Measurements from ENCODE around the gene PSD. TPM values are rescaled to one million over a fixed set of nuclear protein-coding genes. Genes with fewer than 3 reads are reported as not detected.

The PSD gene
- total and polyA plus RNA-seq, 9 of the 15 experiments (the other 6 are each of a cell fraction or from before 2014, with no cell fraction given), result 0.11 to 1.7 (median 0.54) TPM; not detected in 2

- TF ChIP-seq PHB (CRISPR knock-in tag; IDR thresholded peaks at IDR 0.05) (no peak), ZNF384 (IDR thresholded peaks at IDR 0.05; ENCODE audit: low read depth, low read length) (no peak), HNRNPL (IDR thresholded peaks at IDR 0.05; ENCODE audit: low read depth, low read length) (no peak), GABPA (tag; conservative IDR thresholded peaks at IDR 0.05; ENCODE audit: low read depth) (no peak), ZC3H4 (CRISPR knock-in tag; IDR thresholded peaks at IDR 0.05; ENCODE audit: borderline replicate concordance) (no peak), ESRRA (IDR thresholded peaks at IDR 0.05; ENCODE audit: borderline replicate concordance, low read depth) (no peak), RBFOX2 (IDR thresholded peaks at IDR 0.05; ENCODE audit: low read depth, low read length) (0 out of 2 replicates have a peak, but pooled peaks have one; percentile 32), SAFB (IDR thresholded peaks at IDR 0.05; ENCODE audit: borderline replicate concordance, low read depth, low read length) (peak; percentile 66; the same call in 1 of the 2 replicates), EZH2 (IDR thresholded peaks at IDR 0.05; ENCODE audit: borderline replicate concordance, low read depth, low read length) (no peak), ZNF274 (IDR thresholded peaks at IDR 0.05; ENCODE audit: borderline replicate concordance, low read depth, low read length) (no peak), ZNF431 (CRISPR knock-in tag; IDR thresholded peaks at IDR 0.05) (peak; percentile 25; the same call in 1 of the 2 replicates), XRCC3 (IDR thresholded peaks at IDR 0.05) (no peak), DNMT1 (IDR thresholded peaks at IDR 0.05) (no peak), SNIP1 (IDR thresholded peaks at IDR 0.05; ENCODE audit: low read depth) (no peak), SMARCA5 (IDR thresholded peaks at IDR 0.05) (no peak), RBM17 (IDR thresholded peaks at IDR 0.05; ENCODE audit: borderline replicate concordance, low read depth, low read length) (no peak)
- TF ChIP-seq, protein P1, sequence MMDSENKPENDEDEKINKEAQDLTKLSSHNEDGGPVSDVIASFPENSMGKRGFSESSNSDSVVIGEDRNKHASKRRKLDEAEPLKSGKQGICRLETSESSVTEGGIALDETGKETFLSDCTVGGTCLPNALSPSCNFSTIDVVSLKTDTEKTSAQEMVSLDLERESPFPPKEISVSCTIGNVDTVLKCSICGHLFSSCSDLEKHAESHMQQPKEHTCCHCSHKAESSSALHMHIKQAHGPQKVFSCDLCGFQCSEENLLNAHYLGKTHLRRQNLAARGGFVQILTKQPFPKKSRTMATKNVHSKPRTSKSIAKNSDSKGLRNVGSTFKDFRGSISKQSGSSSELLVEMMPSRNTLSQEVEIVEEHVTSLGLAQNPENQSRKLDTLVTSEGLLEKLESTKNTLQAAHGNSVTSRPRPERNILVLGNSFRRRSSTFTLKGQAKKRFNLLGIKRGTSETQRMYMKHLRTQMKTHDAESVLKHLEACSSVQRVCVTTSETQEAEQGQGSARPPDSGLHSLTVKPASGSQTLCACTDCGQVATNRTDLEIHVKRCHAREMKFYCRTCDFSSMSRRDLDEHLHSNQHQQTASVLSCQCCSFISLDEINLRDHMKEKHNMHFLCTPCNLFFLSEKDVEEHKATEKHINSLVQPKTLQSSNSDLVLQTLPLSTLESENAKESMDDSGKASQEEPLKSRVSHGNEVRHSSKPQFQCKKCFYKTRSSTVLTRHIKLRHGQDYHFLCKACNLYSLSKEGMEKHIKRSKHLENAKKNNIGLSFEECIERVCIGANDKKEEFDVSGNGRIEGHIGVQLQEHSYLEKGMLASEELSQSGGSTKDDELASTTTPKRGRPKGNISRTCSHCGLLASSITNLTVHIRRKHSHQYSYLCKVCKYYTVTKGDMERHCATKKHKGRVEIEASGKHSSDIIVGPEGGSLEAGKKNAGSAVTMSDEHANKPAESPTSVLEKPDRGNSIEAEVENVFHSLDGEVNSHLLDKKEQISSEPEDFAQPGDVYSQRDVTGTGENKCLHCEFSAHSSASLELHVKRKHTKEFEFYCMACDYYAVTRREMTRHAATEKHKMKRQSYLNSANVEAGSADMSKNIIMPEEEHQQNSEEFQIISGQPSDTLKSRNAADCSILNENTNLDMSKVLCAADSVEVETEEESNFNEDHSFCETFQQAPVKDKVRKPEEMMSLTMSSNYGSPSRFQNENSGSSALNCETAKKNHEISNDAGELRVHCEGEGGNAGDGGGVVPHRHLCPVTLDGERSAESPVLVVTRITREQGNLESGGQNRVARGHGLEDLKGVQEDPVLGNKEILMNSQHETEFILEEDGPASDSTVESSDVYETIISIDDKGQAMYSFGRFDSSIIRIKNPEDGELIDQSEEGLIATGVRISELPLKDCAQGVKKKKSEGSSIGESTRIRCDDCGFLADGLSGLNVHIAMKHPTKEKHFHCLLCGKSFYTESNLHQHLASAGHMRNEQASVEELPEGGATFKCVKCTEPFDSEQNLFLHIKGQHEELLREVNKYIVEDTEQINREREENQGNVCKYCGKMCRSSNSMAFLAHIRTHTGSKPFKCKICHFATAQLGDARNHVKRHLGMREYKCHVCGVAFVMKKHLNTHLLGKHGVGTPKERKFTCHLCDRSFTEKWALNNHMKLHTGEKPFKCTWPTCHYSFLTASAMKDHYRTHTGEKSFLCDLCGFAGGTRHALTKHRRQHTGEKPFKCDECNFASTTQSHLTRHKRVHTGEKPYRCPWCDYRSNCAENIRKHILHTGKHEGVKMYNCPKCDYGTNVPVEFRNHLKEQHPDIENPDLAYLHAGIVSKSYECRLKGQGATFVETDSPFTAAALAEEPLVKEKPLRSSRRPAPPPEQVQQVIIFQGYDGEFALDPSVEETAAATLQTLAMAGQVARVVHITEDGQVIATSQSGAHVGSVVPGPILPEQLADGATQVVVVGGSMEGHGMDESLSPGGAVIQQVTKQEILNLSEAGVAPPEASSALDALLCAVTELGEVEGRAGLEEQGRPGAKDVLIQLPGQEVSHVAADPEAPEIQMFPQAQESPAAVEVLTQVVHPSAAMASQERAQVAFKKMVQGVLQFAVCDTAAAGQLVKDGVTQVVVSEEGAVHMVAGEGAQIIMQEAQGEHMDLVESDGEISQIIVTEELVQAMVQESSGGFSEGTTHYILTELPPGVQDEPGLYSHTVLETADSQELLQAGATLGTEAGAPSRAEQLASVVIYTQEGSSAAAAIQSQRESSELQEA (IDR thresholded peaks at IDR 0.05; ENCODE audit: low read depth), result no peak
- TF ChIP-seq, protein P2, sequence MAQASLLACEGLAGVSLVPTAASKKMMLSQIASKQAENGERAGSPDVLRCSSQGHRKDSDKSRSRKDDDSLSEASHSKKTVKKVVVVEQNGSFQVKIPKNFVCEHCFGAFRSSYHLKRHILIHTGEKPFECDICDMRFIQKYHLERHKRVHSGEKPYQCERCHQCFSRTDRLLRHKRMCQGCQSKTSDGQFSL (CRISPR knock-in tag; IDR thresholded peaks at IDR 0.05), result 0 out of 2 replicates have a peak, but pooled peaks have one; percentile 34
- TF ChIP-seq, protein P2 (tag; IDR thresholded peaks at IDR 0.05), result no peak
Observed at GRCh38 chr10:102418622-102419268, at the start of gene PSD (continued).
